Measurements from ENCODE around the gene SIGLEC9.

Gene SIGLEC9

GRCh38 chr19:51091895-51092873 is 32.5 kb upstream of the SIGLEC9 start:
- Mint-ChIP-seq H3K4me1 (ENCODE audit: low read depth) (peaks cover 8% of the 10 kb centered on the region), H3K27ac (no peak overlapping the region), H3K4me3 (no peak overlapping the region), H3K36me3 (ENCODE audit: low read depth) (peaks cover 6% of the 10 kb centered on the region), H3K9me3 (no peaks in the 10 kb centered on the region), H3K27me3 (ENCODE audit: low read depth) (no peaks in the 10 kb centered on the region)

DNA sequence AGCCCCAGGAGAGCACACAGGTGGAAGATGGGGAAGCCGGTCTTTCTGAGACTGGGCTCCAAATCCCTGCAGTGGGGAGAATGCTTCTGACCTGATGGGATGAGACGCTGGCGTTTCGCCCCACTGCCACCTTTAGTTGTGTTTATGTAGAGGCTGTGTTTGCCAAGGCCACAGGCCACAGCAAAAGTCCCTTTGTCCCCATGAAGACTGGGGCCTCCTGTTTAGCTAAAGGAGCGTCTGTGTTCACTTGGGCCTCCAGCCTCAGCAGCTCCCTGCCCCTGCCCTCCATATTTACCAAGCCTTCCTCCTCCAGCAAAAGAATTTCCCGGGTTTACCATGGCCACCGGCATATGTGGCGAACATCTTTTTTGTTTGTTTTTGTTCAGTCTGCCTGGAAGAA is 31.6 kb upstream of the SIGLEC9 start:
- H3K4me3 Mint-ChIP-seq, result no peak overlapping the region
- no peaks in the 10 kb centered on the region for H3K27me3 Mint-ChIP-seq (ENCODE audit: low read depth)
- peaks cover 10% of the 10 kb centered on the region for H3K4me1 Mint-ChIP-seq (ENCODE audit: low read depth)
- no peak overlapping the region for H3K27ac Mint-ChIP-seq
- peaks cover 9% of the 10 kb centered on the region for H3K36me3 Mint-ChIP-seq (ENCODE audit: low read depth)
- no peaks in the 10 kb centered on the region for H3K9me3 Mint-ChIP-seq

DNA sequence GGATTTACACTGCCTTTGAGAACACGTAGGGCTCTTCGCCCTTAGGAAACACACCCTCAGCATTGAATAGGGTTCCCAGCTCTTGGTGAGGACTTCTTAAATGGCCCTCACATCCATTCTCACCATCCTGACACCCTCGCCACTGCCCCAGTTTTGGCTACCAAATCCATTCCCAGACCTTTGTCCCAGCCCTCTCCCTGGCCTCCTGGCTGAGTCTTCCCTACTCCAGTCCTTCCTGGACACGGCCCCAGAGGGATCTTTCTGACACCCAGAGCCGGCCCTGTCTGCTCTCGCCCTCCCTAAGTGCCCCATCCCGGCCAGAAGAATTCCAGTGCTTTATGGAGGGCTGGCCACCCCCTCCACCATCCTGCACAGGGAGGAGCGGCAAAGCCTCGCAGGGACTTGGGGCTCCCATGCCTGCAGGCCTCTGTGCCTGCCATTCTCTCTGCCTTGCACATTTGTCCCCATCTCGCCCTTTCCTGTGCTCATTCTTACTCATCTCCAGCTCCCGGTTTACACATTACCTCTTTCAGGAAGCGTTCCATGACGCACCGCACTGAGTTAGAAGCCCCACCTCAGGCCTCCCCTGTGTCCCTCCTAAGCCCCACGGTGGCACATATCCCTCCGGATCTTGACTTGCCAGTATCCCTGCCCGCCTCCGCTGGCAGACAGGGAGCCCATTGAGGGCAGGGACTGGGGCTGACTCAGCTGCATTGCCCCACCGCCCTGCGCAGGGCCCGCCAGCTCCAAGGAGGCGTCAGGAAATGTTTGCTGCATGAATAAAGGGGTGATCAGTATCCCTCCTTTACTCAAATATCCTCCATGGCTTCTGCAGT is 31.0 kb upstream of the SIGLEC9 start:
- Mint-ChIP-seq H3K27ac (no peak overlapping the region), H3K4me3 (no peak overlapping the region), H3K4me1 (ENCODE audit: low read depth) (peaks cover 10% of the 10 kb centered on the region), H3K36me3 (ENCODE audit: low read depth) (peaks cover 9% of the 10 kb centered on the region), H3K9me3 (no peaks in the 10 kb centered on the region), H3K27me3 (ENCODE audit: low read depth) (no peaks in the 10 kb centered on the region)

GRCh38 chr19:51094696-51095279 is 29.9 kb upstream of the SIGLEC9 start:
- peaks cover 10% of the 10 kb centered on the region for H3K4me1 Mint-ChIP-seq (ENCODE audit: low read depth)
- H3K9me3 Mint-ChIP-seq, result no peaks in the 10 kb centered on the region
- peaks cover 9% of the 10 kb centered on the region for H3K36me3 Mint-ChIP-seq (ENCODE audit: low read depth)
- no peak overlapping the region for H3K27ac Mint-ChIP-seq
- H3K4me3 Mint-ChIP-seq, result no peak overlapping the region
- H3K27me3 Mint-ChIP-seq (ENCODE audit: low read depth), result no peaks in the 10 kb centered on the region

- Mint-ChIP-seq H3K4me3 (no peak overlapping the region), H3K27ac (peak overlapping the region; percentile 28), H3K36me3 (ENCODE audit: low read depth) (peaks cover 11% of the 10 kb centered on the region), H3K9me3 (no peaks in the 10 kb centered on the region), H3K27me3 (ENCODE audit: low read depth) (no peaks in the 10 kb centered on the region), H3K4me1 (ENCODE audit: low read depth) (peaks cover 10% of the 10 kb centered on the region)
These were observed 28.1 kb upstream of the SIGLEC9 start for GRCh38 chr19:51096473-51097165.

GRCh38 chr19:51097166-51097738 is 27.5 kb upstream of the SIGLEC9 start:
- no peaks in the 10 kb centered on the region for H3K9me3 Mint-ChIP-seq
- H3K36me3 Mint-ChIP-seq (ENCODE audit: low read depth), result peaks cover 11% of the 10 kb centered on the region
- peak overlapping the region; percentile 28 for H3K27ac Mint-ChIP-seq
- no peak overlapping the region for H3K4me3 Mint-ChIP-seq
- H3K4me1 Mint-ChIP-seq (ENCODE audit: low read depth), result peaks cover 10% of the 10 kb centered on the region
- H3K27me3 Mint-ChIP-seq (ENCODE audit: low read depth), result no peaks in the 10 kb centered on the region

DNA sequence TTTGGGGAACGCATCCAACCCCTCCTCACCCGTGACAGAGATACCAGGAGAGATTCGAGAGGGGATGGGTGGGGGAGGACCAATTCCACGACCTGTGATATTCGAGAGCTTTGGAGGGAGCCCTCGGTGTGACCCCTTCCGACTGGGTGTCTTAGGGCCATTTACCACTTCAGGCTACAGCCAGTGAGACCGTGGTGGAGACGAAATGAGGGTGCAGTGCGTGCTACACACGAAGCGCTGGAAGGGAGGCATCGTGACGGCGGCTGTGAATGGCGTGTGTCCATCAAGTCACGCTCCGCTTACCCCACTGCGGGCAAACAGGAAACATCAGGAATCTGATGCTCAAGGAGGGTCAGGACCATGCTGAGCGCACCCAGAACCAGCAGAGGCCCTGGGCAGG is 26.9 kb upstream of the SIGLEC9 start:
- Mint-ChIP-seq H3K27me3 (ENCODE audit: low read depth) (no peaks in the 10 kb centered on the region), H3K36me3 (ENCODE audit: low read depth) (peaks cover 14% of the 10 kb centered on the region), H3K27ac (no peak overlapping the region), H3K9me3 (no peaks in the 10 kb centered on the region), H3K4me3 (no peak overlapping the region), H3K4me1 (ENCODE audit: low read depth) (peaks cover 15% of the 10 kb centered on the region)

- no peaks in the 10 kb centered on the region for H3K9me3 Mint-ChIP-seq
- no peaks in the 10 kb centered on the region for H3K27me3 Mint-ChIP-seq (ENCODE audit: low read depth)
- H3K4me1 Mint-ChIP-seq (ENCODE audit: low read depth), result peaks cover 15% of the 10 kb centered on the region
- H3K36me3 Mint-ChIP-seq (ENCODE audit: low read depth), result peaks cover 16% of the 10 kb centered on the region
- H3K4me3 Mint-ChIP-seq, result no peak overlapping the region
- no peak overlapping the region for H3K27ac Mint-ChIP-seq
These were observed 26.2 kb upstream of the SIGLEC9 start for GRCh38 chr19:51098365-51099046.

DNA sequence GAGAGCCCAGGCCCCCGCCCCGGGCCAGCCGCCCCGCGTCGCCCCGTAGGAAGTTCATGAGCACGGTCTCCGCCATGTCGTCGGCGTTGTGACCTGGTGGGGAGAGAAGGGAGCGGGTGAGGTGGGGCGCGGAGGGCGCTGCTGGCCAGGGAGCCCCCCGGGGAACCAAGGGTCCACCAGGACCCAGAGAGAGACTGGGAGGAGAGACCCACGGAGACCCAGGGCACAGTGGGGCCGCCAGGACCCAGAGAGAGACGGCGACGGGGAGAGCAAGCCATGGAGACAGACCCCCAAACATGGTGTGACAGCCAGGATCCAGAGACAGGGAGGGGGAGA is 25.7 kb upstream of the SIGLEC9 start:
- no peaks in the 10 kb centered on the region for H3K9me3 Mint-ChIP-seq
- no peaks in the 10 kb centered on the region for H3K27me3 Mint-ChIP-seq (ENCODE audit: low read depth)
- no peak overlapping the region for H3K4me3 Mint-ChIP-seq
- peaks cover 14% of the 10 kb centered on the region for H3K4me1 Mint-ChIP-seq (ENCODE audit: low read depth)
- H3K27ac Mint-ChIP-seq, result no peak overlapping the region
- peaks cover 17% of the 10 kb centered on the region for H3K36me3 Mint-ChIP-seq (ENCODE audit: low read depth)

- no peaks in the 10 kb centered on the region for H3K9me3 Mint-ChIP-seq
- no peak overlapping the region for H3K4me3 Mint-ChIP-seq
- H3K4me1 Mint-ChIP-seq (ENCODE audit: low read depth), result peaks cover 21% of the 10 kb centered on the region
- peaks cover 25% of the 10 kb centered on the region for H3K36me3 Mint-ChIP-seq (ENCODE audit: low read depth)
- H3K27ac Mint-ChIP-seq, result no peak overlapping the region
- H3K27me3 Mint-ChIP-seq (ENCODE audit: low read depth), result no peaks in the 10 kb centered on the region
These were observed 24.1 kb upstream of the SIGLEC9 start for GRCh38 chr19:51100601-51101000.

DNA sequence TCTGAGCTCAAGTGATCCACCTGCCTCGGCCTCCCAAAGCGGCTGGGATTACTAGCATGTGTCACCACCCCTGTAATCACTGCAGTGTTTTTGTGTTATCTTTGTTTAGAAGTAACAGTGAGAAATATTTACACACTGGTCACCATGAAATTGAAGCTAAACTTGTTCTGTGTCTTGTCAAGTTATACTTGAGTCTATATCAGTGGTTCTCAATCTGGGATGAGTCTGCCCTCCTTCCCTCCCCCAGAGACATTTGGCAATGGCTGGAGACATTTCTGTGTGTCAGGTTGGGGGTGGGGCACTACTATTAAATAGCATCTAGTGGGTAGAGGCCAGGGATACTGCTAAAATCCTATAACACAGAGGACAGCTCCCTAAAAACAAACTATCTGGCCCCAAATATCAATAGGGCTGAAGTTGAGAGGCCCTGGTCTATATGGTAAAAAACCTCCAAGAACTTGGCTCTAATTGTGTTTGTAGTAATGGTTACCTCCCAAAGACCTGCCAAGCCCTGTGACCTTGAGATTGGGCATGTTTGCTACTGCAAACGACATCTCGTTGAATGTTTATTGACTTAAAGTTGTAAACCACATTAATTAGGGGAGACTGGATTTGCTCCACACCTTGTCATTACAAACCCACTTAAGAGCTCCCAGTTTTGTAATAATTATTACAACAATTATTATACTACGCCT is 23.4 kb upstream of the SIGLEC9 start:
- peaks cover 26% of the 10 kb centered on the region for H3K4me1 Mint-ChIP-seq (ENCODE audit: low read depth)
- no peak overlapping the region for H3K27ac Mint-ChIP-seq
- peaks cover 31% of the 10 kb centered on the region for H3K36me3 Mint-ChIP-seq (ENCODE audit: low read depth)
- H3K9me3 Mint-ChIP-seq, result no peaks in the 10 kb centered on the region
- no peak overlapping the region for H3K4me3 Mint-ChIP-seq
- H3K27me3 Mint-ChIP-seq (ENCODE audit: low read depth), result no peaks in the 10 kb centered on the region

DNA sequence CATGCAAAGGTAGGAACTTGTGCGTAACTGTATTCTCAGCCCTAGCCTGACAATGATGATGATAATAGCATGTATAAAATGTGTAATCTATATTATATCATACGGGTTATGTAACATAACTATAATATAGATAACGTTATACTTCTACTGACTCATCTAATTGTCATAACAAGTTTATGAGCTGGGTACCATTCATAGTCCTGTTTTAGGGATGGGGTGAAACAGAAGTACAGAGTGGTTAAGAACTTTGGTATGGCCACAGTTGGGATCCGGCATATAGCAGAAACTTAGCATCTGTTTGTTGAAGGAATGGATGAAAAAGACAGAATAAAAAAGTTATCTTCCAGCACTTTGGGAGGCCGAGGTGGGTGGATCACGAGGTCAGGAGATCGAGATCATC is 21.7 kb upstream of the SIGLEC9 start:
- Mint-ChIP-seq H3K27ac (no peak overlapping the region), H3K9me3 (no peaks in the 10 kb centered on the region), H3K36me3 (ENCODE audit: low read depth) (peaks cover 24% of the 10 kb centered on the region)

GRCh38 chr19:51103926-51104341 is 20.8 kb upstream of the SIGLEC9 start:
- H3K9me3 Mint-ChIP-seq, result no peaks in the 10 kb centered on the region
- peaks cover 24% of the 10 kb centered on the region for H3K36me3 Mint-ChIP-seq (ENCODE audit: low read depth)
- peaks cover 29% of the 10 kb centered on the region for H3K4me1 Mint-ChIP-seq (ENCODE audit: low read depth)
- no peak overlapping the region for H3K27ac Mint-ChIP-seq
- H3K4me3 Mint-ChIP-seq, result no peak overlapping the region
- H3K27me3 Mint-ChIP-seq (ENCODE audit: low read depth), result no peaks in the 10 kb centered on the region

More for the DNA sequence above, 21.7 kb upstream of the SIGLEC9 start:
- H3K4me1 Mint-ChIP-seq (ENCODE audit: low read depth), result peaks cover 25% of the 10 kb centered on the region
- H3K4me3 Mint-ChIP-seq, result no peak overlapping the region
- H3K27me3 Mint-ChIP-seq (ENCODE audit: low read depth), result no peaks in the 10 kb centered on the region

All from T-helper 1 cell treated with Interleukin-12 subunit alpha and Interleukin-12 subunit beta and Interleukin-4 antibody, amounts not matched to agents 30 μg/mL and 1 μg/mL, for 36 hours (primary cell).